H1 (cell line): ENCODE measurements around the gene TAT. TPM values are rescaled to one million over a fixed set of nuclear protein-coding genes. Genes with fewer than 3 reads are reported as not detected.

ENCODE experiments used
- BCL11A ChIP-seq, 2 experiments: IDR thresholded peaks; one replicate each; pipeline ENCODE4 v1.6.1; 2011; ENCODE audit warnings: low read depth in 2 of 2, low read length in 2 of 2, mild to moderate bottlenecking in 2 of 2
- CBX8 ChIP-seq: fragments of 300-800, 300-1000 bp; sonication (generic); IDR thresholded peaks from 2 replicates; pipeline ENCODE4 v1.7.1; 2016; ENCODE audit warnings: low read depth, low read length, borderline replicate concordance
- CHD1 ChIP-seq: IDR thresholded peaks from 2 replicates; pipeline ENCODE4 v1.6.1; 2012; ENCODE audit warnings: low read depth, low read length, improper control_type of control experiment
- RBBP5 ChIP-seq: IDR thresholded peaks from 2 replicates; pipeline ENCODE4 v1.7.1; 2012; ENCODE audit warnings: low read depth, mild to moderate bottlenecking, inconsistent platforms, low read length, moderate library complexity, borderline replicate concordance
- SIX5 ChIP-seq: IDR thresholded peaks from 2 replicates; pipeline ENCODE4 v1.6.1; 2011; ENCODE audit warnings: mild to moderate bottlenecking, low read depth, low read length
- polyA plus RNA-seq, 7 experiments: library from polyadenylated mRNA; depleted of rRNA in 3 of 7; stranded (reverse) in 5 of 7; unstranded in 2 of 7; fragments of >200 nt in 5 of 7; fragments of 200-250 nt in 2 of 7; gene quantifications; 1 replicate in 5 of 7; 2 replicates in 1 of 7; 4 replicates in 1 of 7; pipeline versions ENCODE4 v1.2.1 to v1.2.3, GENCODE V29; 2011 to 2013; ENCODE audit warnings: missing spikeins in 2 of 7, mixed read lengths in 2 of 7
- total RNA-seq: library from RNA; stranded (reverse); fragmentation: NEBNext Ultra II Directional; extraction: Animal tissue kit (Norgen Biotek cat#: 25700); gene quantifications from 2 replicates; pipeline ENCODE4 v1.2.1, GENCODE V29; 2021
- TF ChIP-seq, protein P1 (sequence below): fragments of 300-600 bp; sonication (generic); IDR thresholded peaks from 2 replicates; pipeline ENCODE4 v1.7.1; 2012; ENCODE audit warnings: low read length, moderate library complexity, mild to moderate bottlenecking, inconsistent platforms; ENCODE audit not compliant: insufficient replicate concordance

Gene TAT
- total and polyA plus RNA-seq, 2 of the 8 experiments (the other 6 are each of a cell fraction or from before 2014, with no cell fraction given), result 0.03 TPM; not detected in 1

DNA sequence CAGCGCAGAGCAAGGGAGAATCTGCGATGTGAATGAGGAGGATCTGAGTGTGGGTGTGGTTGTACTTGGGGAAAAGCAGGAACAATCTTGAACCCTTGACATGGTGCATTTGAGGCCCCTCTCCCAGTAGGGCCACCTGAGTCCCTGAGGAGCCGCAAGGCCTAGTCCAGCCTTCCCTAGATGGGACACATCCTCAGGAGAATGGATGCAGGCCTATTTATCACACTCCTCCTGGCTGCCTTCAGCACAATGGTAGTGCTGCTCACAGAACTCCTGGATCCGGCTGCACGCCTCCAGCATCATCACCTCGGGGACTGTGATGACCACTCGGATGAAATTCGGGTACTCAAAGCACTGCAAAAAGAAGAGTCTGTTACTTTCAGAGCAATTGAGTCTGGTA, 9.0 kb downstream of the TAT start (continued):
- TF ChIP-seq, protein P1, sequence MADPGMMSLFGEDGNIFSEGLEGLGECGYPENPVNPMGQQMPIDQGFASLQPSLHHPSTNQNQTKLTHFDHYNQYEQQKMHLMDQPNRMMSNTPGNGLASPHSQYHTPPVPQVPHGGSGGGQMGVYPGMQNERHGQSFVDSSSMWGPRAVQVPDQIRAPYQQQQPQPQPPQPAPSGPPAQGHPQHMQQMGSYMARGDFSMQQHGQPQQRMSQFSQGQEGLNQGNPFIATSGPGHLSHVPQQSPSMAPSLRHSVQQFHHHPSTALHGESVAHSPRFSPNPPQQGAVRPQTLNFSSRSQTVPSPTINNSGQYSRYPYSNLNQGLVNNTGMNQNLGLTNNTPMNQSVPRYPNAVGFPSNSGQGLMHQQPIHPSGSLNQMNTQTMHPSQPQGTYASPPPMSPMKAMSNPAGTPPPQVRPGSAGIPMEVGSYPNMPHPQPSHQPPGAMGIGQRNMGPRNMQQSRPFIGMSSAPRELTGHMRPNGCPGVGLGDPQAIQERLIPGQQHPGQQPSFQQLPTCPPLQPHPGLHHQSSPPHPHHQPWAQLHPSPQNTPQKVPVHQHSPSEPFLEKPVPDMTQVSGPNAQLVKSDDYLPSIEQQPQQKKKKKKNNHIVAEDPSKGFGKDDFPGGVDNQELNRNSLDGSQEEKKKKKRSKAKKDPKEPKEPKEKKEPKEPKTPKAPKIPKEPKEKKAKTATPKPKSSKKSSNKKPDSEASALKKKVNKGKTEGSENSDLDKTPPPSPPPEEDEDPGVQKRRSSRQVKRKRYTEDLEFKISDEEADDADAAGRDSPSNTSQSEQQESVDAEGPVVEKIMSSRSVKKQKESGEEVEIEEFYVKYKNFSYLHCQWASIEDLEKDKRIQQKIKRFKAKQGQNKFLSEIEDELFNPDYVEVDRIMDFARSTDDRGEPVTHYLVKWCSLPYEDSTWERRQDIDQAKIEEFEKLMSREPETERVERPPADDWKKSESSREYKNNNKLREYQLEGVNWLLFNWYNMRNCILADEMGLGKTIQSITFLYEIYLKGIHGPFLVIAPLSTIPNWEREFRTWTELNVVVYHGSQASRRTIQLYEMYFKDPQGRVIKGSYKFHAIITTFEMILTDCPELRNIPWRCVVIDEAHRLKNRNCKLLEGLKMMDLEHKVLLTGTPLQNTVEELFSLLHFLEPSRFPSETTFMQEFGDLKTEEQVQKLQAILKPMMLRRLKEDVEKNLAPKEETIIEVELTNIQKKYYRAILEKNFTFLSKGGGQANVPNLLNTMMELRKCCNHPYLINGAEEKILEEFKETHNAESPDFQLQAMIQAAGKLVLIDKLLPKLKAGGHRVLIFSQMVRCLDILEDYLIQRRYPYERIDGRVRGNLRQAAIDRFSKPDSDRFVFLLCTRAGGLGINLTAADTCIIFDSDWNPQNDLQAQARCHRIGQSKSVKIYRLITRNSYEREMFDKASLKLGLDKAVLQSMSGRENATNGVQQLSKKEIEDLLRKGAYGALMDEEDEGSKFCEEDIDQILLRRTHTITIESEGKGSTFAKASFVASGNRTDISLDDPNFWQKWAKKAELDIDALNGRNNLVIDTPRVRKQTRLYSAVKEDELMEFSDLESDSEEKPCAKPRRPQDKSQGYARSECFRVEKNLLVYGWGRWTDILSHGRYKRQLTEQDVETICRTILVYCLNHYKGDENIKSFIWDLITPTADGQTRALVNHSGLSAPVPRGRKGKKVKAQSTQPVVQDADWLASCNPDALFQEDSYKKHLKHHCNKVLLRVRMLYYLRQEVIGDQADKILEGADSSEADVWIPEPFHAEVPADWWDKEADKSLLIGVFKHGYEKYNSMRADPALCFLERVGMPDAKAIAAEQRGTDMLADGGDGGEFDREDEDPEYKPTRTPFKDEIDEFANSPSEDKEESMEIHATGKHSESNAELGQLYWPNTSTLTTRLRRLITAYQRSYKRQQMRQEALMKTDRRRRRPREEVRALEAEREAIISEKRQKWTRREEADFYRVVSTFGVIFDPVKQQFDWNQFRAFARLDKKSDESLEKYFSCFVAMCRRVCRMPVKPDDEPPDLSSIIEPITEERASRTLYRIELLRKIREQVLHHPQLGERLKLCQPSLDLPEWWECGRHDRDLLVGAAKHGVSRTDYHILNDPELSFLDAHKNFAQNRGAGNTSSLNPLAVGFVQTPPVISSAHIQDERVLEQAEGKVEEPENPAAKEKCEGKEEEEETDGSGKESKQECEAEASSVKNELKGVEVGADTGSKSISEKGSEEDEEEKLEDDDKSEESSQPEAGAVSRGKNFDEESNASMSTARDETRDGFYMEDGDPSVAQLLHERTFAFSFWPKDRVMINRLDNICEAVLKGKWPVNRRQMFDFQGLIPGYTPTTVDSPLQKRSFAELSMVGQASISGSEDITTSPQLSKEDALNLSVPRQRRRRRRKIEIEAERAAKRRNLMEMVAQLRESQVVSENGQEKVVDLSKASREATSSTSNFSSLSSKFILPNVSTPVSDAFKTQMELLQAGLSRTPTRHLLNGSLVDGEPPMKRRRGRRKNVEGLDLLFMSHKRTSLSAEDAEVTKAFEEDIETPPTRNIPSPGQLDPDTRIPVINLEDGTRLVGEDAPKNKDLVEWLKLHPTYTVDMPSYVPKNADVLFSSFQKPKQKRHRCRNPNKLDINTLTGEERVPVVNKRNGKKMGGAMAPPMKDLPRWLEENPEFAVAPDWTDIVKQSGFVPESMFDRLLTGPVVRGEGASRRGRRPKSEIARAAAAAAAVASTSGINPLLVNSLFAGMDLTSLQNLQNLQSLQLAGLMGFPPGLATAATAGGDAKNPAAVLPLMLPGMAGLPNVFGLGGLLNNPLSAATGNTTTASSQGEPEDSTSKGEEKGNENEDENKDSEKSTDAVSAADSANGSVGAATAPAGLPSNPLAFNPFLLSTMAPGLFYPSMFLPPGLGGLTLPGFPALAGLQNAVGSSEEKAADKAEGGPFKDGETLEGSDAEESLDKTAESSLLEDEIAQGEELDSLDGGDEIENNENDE, result no peak
- TF ChIP-seq SIX5 (no peak), BCL11A (IDR thresholded peaks at IDR 0.05; ENCODE audit: low read depth in 2 of 2, low read length in 2 of 2) (no peak), RBBP5 (no peak), CBX8 (no peak), CHD1 (no peak)
- TF ChIP-seq, all 59 proteins: peak for 0
